ENCODE data around the gene PMS1.

DNA sequence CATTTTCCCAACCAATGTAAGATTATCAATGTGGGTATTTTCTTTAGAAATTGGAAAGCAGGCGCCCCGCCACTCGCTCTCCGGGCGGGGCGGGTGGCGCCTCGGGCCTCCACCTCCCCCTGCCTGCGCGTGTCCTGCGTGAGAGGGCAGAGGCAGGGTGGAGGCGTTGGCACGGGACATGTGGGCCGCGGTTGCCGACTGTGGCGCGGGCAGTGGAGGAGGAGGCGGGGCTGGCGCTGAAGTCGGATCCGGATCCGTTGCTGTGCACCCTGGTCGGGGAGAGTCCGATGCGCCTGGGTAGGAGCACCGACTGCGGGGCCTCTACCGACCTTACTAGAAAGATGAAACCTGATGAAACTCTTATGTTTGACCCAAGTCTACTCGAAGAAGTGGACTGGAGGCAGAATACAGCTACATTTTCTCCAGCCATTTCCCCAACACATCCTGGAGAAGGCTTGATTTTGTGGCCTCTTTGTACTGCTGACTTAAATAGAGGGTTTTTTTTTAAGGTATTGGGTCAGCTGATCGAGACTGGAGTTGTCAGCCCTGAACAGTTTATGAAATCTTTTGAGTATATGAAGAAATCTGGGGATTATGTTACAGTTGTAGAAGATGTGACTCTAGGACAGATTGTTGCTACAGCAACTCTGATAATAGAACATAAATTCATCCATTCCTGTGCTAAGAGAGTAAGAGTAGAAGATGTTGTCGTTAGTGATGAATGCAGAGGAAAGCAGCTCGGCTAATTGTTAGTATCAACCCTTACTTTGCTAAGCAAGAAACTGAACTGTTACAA lies 37.9 kb downstream of the PMS1 start:
- TF ChIP-seq, protein P1, sequence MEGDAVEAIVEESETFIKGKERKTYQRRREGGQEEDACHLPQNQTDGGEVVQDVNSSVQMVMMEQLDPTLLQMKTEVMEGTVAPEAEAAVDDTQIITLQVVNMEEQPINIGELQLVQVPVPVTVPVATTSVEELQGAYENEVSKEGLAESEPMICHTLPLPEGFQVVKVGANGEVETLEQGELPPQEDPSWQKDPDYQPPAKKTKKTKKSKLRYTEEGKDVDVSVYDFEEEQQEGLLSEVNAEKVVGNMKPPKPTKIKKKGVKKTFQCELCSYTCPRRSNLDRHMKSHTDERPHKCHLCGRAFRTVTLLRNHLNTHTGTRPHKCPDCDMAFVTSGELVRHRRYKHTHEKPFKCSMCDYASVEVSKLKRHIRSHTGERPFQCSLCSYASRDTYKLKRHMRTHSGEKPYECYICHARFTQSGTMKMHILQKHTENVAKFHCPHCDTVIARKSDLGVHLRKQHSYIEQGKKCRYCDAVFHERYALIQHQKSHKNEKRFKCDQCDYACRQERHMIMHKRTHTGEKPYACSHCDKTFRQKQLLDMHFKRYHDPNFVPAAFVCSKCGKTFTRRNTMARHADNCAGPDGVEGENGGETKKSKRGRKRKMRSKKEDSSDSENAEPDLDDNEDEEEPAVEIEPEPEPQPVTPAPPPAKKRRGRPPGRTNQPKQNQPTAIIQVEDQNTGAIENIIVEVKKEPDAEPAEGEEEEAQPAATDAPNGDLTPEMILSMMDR (IDR thresholded peaks at IDR 0.05) = no peak
- no peak for TF ChIP-seq POLR2A (IDR thresholded peaks at IDR 0.05)

All from esophagus squamous epithelium (tissue), 4 donors.